Smooth muscle cell (in vitro differentiated cells): ENCODE measurements around the gene UNC13A. TPM values are rescaled to one million over a fixed set of nuclear protein-coding genes. Genes with fewer than 3 reads are reported as not detected.

Source experiments
- DNase-seq: peaks from one replicate; lab custom pipeline; 2025; ENCODE audit not compliant: unreplicated experiment; lab: John Stamatoyannopoulos, UW
- H2AFZ ChIP-seq: fragments of 200-600 bp; sonication (generic); 2 replicates; pipeline ENCODE4 v1.6.0; 2016; ENCODE audit warnings: antibody characterized with exemption, low read depth, mild to moderate bottlenecking
- H3F3A ChIP-seq: fragments of 200-600 bp; sonication (generic); 2 replicates; pipeline ENCODE4 v1.6.0; 2017; ENCODE audit warnings: antibody characterized with exemption, low read depth
- H3K27ac ChIP-seq: fragments of 200-600 bp; sonication (generic); 2 replicates; pipeline ENCODE4 v1.5.1; 2016; ENCODE audit warnings: low read depth, mild to moderate bottlenecking
- H3K27me3 ChIP-seq: fragments of 200-600 bp; sonication (generic); 2 replicates; pipeline ENCODE4 v1.6.1; 2016; ENCODE audit warnings: low read depth, mild to moderate bottlenecking
- H3K36me3 ChIP-seq: fragments of 200-600 bp; sonication (generic); 2 replicates; pipeline ENCODE4 v1.5.1; 2016; ENCODE audit warnings: low read depth
- H3K4me1 ChIP-seq: fragments of 200-600 bp; sonication (generic); 2 replicates; pipeline ENCODE4 v1.5.1; 2016; ENCODE audit warnings: low read depth
- H3K4me2 ChIP-seq: fragments of 200-600 bp; sonication (generic); 2 replicates; pipeline ENCODE4 v1.6.0; 2016; ENCODE audit warnings: mild to moderate bottlenecking
- H3K4me3 ChIP-seq: fragments of 200-600 bp; sonication (generic); 2 replicates; pipeline ENCODE4 v1.5.1; 2016; ENCODE audit warnings: mild to moderate bottlenecking
- H3K79me2 ChIP-seq: fragments of 200-600 bp; sonication (generic); 2 replicates; pipeline ENCODE4 v1.6.0; 2016; ENCODE audit warnings: low read depth, mild to moderate bottlenecking
- H3K9ac ChIP-seq: fragments of 200-600 bp; sonication (generic); 2 replicates; pipeline ENCODE4 v1.6.0; 2016; ENCODE audit warnings: low read depth
- H3K9me3 ChIP-seq: fragments of 200-600 bp; sonication (generic); replicated peaks from 2 replicates; pipeline ENCODE4 v1.5.1; 2016; ENCODE audit warnings: low read depth
- H4K20me1 ChIP-seq: fragments of 200-600 bp; sonication (generic); 2 replicates; pipeline ENCODE4 v1.6.0; 2016; ENCODE audit warnings: low read depth
- WGBS: methylation state at CpG from one replicate; pipeline ENCODE4 v1.1.7; 2016; ENCODE audit warnings: low lambda C conversion rate; 5-methylcytosine and 5-hydroxymethylcytosine counted together
- polyA plus RNA-seq: library from polyadenylated mRNA; unstranded; fragments of >200 nt; fragmentation: Nextera tagmentation; extraction: Ambion mirVana; gene quantifications from 2 replicates; pipeline ENCODE4 v1.2.1, GENCODE V29; 2016
- total RNA-seq: library from RNA; depleted of rRNA; stranded (reverse); fragments of >200 nt; gene quantifications from 2 replicates; pipeline ENCODE4 v1.2.3, GENCODE V29; 2014
- TF ChIP-seq, protein P1 (sequence below): fragments of 200-600 bp; sonication (generic); IDR thresholded peaks from 2 replicates; pipeline ENCODE4 v1.5.1; 2017; ENCODE audit warnings: borderline replicate concordance, mild to moderate bottlenecking, antibody characterized with exemption; ENCODE audit not compliant: insufficient read depth, poor library complexity, severe bottlenecking

The UNC13A gene
- total and polyA plus RNA-seq, 2 experiments from 2014 or later, result 0.21 to 2.1 TPM

DNA sequence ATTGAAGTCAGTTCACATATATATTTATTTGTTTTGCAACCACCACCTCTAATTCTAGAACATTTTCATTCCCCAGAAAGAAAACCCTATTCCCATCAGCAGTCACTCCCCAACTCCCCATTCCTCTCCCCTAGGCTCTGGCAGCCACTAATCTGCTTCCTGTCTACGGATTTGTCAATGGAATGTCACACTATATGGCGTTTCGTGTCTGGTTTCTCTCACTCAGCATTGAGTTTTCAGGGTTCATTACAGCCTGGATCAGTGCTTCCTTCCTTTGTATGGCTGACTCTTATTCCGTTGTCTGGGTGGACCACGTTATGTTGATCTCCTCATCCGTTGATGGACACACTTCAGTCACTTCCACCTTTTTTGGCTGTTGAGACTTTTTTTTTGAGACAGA lies 123.4 kb downstream of the UNC13A start:
- peak overlapping the region; percentile 45 for H3K4me2 ChIP-seq
- no peaks in the 10 kb centered on the region for H3K27me3 ChIP-seq
- H3K9ac ChIP-seq, result no peak overlapping the region
- H4K20me1 ChIP-seq, result no peaks in the 10 kb centered on the region
- DNase-seq, result no peak
- no peaks in the 10 kb centered on the region for H3K4me1 ChIP-seq
- H3K36me3 ChIP-seq, result peaks cover 10% of the 10 kb centered on the region
- TF ChIP-seq, protein P1, sequence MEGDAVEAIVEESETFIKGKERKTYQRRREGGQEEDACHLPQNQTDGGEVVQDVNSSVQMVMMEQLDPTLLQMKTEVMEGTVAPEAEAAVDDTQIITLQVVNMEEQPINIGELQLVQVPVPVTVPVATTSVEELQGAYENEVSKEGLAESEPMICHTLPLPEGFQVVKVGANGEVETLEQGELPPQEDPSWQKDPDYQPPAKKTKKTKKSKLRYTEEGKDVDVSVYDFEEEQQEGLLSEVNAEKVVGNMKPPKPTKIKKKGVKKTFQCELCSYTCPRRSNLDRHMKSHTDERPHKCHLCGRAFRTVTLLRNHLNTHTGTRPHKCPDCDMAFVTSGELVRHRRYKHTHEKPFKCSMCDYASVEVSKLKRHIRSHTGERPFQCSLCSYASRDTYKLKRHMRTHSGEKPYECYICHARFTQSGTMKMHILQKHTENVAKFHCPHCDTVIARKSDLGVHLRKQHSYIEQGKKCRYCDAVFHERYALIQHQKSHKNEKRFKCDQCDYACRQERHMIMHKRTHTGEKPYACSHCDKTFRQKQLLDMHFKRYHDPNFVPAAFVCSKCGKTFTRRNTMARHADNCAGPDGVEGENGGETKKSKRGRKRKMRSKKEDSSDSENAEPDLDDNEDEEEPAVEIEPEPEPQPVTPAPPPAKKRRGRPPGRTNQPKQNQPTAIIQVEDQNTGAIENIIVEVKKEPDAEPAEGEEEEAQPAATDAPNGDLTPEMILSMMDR, result no peak
- H3F3A ChIP-seq, result no peaks in the 10 kb centered on the region
- peaks cover 15% of the 10 kb centered on the region for H3K79me2 ChIP-seq
- H2AFZ ChIP-seq, result no peak overlapping the region
- H3K9me3 ChIP-seq, result no peaks in the 10 kb centered on the region
- WGBS, result 14% methylated on average over 6 of the region's 6 CpGs
- H3K4me3 ChIP-seq, result no peak overlapping the region
- peak overlapping the region; percentile 78 for H3K27ac ChIP-seq

DNA sequence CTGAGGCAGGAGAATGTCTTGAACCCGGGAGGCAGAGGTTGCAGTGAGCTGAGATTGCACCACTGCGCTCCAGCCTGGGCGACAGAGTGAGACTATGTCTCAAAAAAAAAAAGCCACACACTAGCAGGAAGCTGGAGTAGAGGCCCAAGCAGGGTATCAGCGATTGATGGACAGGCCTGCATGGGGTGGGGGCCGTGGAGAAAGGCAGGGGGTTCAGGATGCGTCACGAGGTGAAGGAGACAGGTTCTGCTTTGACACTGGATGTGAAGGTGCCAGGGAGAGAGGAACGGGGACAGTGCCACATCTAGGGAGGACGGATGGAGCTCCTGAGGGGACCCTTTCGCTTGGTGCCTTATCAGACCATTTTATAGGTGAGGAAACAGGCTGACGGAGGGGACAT lies 125.6 kb downstream of the UNC13A start:
- Histone ChIP-seq H2AFZ (no peak overlapping the region), H3K27ac (peak overlapping the region; percentile 96), H3K4me1 (no peaks in the 10 kb centered on the region), H3K36me3 (peaks cover 5% of the 10 kb centered on the region), H3F3A (peaks cover under 1% of the 10 kb centered on the region), H3K4me2 (no peak overlapping the region), H3K9ac (no peak overlapping the region), H3K4me3 (no peak overlapping the region), H3K27me3 (no peaks in the 10 kb centered on the region), H4K20me1 (no peaks in the 10 kb centered on the region), H3K9me3 (no peaks in the 10 kb centered on the region), H3K79me2 (peaks cover 17% of the 10 kb centered on the region)
- TF ChIP-seq, protein P1, result no peak
- WGBS, result 82% methylated on average over 11 of the region's 11 CpGs
- DNase-seq, result no peak

DNA sequence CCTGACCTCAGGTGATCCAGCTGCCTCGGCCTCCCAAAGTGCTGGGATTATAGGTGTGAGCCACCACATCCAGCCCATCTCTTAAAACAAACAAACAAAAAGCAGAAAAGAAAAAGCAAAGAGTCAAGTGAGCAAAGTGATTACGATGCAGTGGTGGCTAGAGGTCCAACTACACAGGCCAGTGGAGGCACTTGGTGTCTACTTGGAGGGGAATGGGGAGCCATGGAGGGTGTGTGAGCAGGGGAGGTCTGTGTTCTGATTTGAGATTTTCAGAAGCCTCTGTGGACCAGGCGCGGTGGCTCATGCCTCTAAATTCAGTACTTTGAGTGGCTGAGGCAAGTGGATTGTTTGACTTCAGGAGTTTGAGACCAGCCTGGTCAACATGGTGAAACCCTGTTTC lies 126.1 kb downstream of the UNC13A start:
- H3K36me3 ChIP-seq, result peaks cover under 1% of the 10 kb centered on the region

DNA sequence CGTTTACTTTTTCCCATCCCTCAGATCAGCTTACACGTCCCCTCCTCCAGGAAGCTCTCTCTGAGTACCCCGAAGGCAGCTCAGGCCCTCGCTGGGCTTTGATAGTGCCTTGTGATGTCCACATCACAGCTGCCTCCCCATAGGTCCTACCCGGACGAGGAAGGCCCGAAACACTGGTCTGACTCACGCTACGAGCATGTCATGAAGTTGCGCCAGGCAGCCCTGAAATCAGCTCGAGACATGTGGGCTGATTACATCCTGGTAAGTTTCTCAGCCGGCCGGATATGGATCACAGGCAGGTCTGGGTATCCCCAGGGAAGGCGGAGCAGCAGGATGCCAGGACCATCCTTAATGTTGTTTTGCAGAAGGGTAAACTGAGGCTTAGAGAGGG lies 128.0 kb downstream of the UNC13A start:
- no peaks in the 10 kb centered on the region for H3K27me3 ChIP-seq
- H3K79me2 ChIP-seq, result peaks cover 30% of the 10 kb centered on the region
- no peak overlapping the region for H2AFZ ChIP-seq

More for the DNA sequence above, 126.1 kb downstream of the UNC13A start:
- H3K27ac ChIP-seq, result peak overlapping the region; percentile 96
- no peak overlapping the region for H3K9ac ChIP-seq
- H3K27me3 ChIP-seq, result no peaks in the 10 kb centered on the region
- no peak overlapping the region for H2AFZ ChIP-seq
- no peaks in the 10 kb centered on the region for H4K20me1 ChIP-seq
- WGBS, result 96% methylated on average over 4 of the region's 4 CpGs
- H3K4me3 ChIP-seq, result no peak overlapping the region
- TF ChIP-seq, protein P1, result no peak
- peaks cover 22% of the 10 kb centered on the region for H3K79me2 ChIP-seq
- H3F3A ChIP-seq, result peaks cover 6% of the 10 kb centered on the region
- H3K4me2 ChIP-seq, result no peak overlapping the region
- DNase-seq, result no peak
- no peaks in the 10 kb centered on the region for H3K9me3 ChIP-seq
- no peaks in the 10 kb centered on the region for H3K4me1 ChIP-seq

More for the DNA sequence above, 128.0 kb downstream of the UNC13A start:
- no peak overlapping the region for H3K4me3 ChIP-seq
- DNase-seq, result peak; percentile 41
- H3K4me2 ChIP-seq, result peak overlapping the region; percentile 28
- H3K4me1 ChIP-seq, result peaks cover 6% of the 10 kb centered on the region
- H3F3A ChIP-seq, result peaks cover 13% of the 10 kb centered on the region
- peak overlapping the region; percentile 96 for H3K27ac ChIP-seq
- H4K20me1 ChIP-seq, result no peaks in the 10 kb centered on the region
- 31% methylated on average over 14 of the region's 14 CpGs for WGBS
- TF ChIP-seq, protein P1, result no peak
- no peaks in the 10 kb centered on the region for H3K36me3 ChIP-seq
- H3K9me3 ChIP-seq, result no peaks in the 10 kb centered on the region
- H3K9ac ChIP-seq, result peak overlapping the region; percentile 83
